ENCODE measurements around the gene FAM107B. TPM values are rescaled to one million over a fixed set of nuclear protein-coding genes. Genes with fewer than 3 reads are reported as not detected.

The FAM107B gene
- total RNA-seq, 2 experiments from 2014 or later = 114 to 121 TPM

DNA sequence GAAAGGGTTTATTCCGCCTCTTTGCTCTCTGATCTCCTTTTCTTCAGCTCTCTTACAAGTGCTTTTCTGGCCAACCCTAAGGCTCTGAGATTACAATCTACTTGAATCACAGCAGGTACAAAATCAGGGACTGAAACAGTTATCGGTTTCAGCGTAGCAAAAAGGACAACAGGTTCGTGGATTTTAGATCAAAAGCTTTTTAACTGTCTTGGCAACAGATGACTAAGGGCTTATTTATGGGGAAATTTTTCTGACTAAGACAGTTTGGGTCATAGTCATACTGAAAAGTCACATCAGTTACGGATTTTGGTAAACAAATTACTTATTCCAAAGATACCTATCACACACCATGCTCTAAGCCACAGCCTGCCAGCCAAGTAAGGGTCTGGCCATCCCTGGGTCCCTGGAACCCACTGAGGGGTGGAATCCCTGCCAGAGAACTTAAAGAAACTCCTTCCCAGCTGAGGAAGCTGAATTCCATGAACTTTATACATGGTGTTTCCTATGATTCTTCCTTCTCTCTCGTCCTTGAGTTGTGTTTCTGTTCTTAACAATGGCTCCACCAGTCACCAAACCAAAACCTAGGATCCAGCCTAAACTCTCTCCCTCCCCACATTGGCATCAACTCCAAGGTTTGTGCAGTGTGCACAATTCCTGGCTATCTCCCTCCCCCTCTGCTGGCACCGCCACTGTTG, 169.3 kb downstream of the FAM107B start:
- peak overlapping the region; percentile 84 for H3K4me3 Mint-ChIP-seq
- H3K27ac Mint-ChIP-seq = peak overlapping the region; percentile 93
- DNase-seq = peak; percentile 56
- peaks cover 1% of the 10 kb centered on the region for H3K9me3 Mint-ChIP-seq
- intact Hi-C loops (cut with micrococcal nuclease) = no loop called here
- peaks cover 24% of the 10 kb centered on the region for H3K36me3 Mint-ChIP-seq (ENCODE audit: low read depth)
- H3K4me1 Mint-ChIP-seq (ENCODE audit: low read depth) = peaks cover 56% of the 10 kb centered on the region
- peak; percentile 61 for ATAC-seq
- POLR2A ChIA-PET = interaction anchor here (0.6 to 3.4 kb wide), 23 partner anchors 8 to 420 kb away, joined by 3 to 17 read pairs (median 4); partner anchors contain the start of gene SUV39H2
- CTCF ChIA-PET = interaction anchor here (0.8 to 1.4 kb wide), 4 partner anchors 42 to 218 kb away, joined by 3 to 4 read pairs (median 3); no protein-coding TSS in a partner anchor
- TF ChIP-seq, protein P1, sequence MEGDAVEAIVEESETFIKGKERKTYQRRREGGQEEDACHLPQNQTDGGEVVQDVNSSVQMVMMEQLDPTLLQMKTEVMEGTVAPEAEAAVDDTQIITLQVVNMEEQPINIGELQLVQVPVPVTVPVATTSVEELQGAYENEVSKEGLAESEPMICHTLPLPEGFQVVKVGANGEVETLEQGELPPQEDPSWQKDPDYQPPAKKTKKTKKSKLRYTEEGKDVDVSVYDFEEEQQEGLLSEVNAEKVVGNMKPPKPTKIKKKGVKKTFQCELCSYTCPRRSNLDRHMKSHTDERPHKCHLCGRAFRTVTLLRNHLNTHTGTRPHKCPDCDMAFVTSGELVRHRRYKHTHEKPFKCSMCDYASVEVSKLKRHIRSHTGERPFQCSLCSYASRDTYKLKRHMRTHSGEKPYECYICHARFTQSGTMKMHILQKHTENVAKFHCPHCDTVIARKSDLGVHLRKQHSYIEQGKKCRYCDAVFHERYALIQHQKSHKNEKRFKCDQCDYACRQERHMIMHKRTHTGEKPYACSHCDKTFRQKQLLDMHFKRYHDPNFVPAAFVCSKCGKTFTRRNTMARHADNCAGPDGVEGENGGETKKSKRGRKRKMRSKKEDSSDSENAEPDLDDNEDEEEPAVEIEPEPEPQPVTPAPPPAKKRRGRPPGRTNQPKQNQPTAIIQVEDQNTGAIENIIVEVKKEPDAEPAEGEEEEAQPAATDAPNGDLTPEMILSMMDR (IDR thresholded peaks at IDR 0.05) = no peak
- H3K27me3 Mint-ChIP-seq = no peaks in the 10 kb centered on the region

DNA sequence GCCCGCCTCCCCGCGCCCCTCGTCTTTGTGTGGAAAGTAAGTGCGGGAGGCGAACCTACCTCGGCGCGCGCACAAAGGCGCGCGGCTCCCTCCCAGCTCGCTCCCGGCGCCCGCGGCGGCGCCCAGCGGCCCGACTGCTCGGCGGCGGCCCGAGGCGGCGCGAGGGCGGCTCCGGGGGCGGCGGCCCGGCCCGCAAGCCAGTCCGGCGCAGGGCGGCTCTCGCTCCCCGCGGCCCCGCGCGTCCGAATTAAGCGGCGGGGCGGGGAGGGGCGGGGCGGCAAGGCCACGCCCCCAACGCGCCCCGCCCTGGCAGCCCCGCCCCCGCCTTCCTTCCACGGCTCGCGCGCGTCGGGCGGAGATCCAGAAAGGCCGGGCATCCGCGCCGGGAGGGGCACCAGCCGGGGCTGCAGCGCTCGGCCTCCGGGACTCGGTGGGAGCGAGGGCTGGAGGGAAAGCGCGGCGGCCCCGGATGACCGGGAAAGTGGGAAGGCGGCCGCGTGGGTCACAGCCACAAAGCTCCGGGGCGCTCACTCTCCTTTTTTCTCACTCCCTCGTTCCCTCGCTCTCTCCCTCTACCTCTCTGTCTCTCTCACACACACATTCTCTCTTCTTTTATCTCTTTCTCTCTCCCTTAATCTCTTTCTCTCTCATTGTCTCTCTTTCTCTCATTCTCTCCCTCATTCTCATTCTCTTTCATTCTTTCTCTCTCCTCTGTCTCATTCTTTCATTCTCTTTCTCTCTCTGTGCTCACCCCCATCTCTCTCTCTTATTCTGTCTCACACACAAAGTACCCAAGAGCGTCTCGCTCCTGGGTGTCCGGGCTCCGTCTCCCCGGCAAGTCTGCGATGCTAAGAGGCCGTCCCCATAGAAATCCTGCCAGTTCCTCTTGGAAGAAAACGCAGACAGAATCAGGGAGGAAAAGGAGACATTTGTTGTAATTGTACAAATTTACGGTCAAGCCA, 170.2 kb downstream of the FAM107B start:
- peaks cover 1% of the 10 kb centered on the region for H3K9me3 Mint-ChIP-seq
- intact Hi-C loops (cut with micrococcal nuclease) = loop anchor here (5.0 kb wide), 1 partner anchor 42 kb away; no protein-coding TSS in a partner anchor
- H3K4me1 Mint-ChIP-seq (ENCODE audit: low read depth) = peaks cover 65% of the 10 kb centered on the region
- no peaks in the 10 kb centered on the region for H3K27me3 Mint-ChIP-seq
- DNase-seq (peak; percentile 73), ATAC-seq (peak; percentile 57)
- H3K36me3 Mint-ChIP-seq (ENCODE audit: low read depth) = peaks cover 33% of the 10 kb centered on the region
- H3K4me3 Mint-ChIP-seq = peak overlapping the region; percentile 84
- ChIA-PET POLR2A (interaction anchor here (0.8 to 3.4 kb wide), 20 partner anchors 7 to 274 kb away, joined by 3 to 17 read pairs (median 4); partner anchors contain the start of gene SUV39H2), CTCF (interaction anchor here (0.9 to 1.0 kb wide), 2 partner anchors 17 to 61 kb away, joined by 3 read pairs; no protein-coding TSS in a partner anchor)
- TF ChIP-seq, protein P1 (IDR thresholded peaks at IDR 0.05) = no peak
- H3K27ac Mint-ChIP-seq = peak overlapping the region; percentile 93

DNA sequence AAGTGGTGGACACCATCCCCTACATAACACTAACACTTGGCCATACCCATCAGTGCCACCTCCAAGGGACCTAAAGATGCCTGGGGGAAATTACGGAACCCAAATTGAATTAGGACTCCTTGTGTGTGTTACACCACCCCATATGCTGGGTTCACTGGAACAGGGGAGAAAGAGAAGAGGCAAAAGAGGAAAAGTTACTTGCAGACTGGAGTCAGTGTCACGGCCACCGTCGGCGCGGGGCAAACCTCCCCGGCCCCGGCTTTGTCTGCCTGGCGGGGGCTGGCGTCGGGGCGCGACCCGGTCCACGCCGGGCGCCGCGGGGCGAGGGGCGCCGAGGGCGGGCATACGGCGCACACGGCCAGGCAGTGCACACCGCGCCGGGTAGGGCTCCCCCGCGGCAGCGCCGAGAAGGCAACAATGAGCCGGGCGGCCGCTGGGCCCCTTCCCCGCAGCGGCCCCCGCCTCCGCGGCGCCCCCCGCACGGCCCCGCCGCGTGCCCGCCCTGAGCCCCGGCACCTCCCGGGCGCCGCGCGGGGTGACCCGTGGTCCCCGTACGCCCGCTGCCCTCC, 171.1 kb downstream of the FAM107B start:
- peak overlapping the region; percentile 99 for H3K27ac Mint-ChIP-seq
- peaks cover 73% of the 10 kb centered on the region for H3K4me1 Mint-ChIP-seq (ENCODE audit: low read depth)
- peaks cover 41% of the 10 kb centered on the region for H3K36me3 Mint-ChIP-seq (ENCODE audit: low read depth)
- intact Hi-C loops (cut with micrococcal nuclease) = loop anchor here (2.0 to 5.0 kb wide), 2 partner anchors 17 to 41 kb away; no protein-coding TSS in a partner anchor
- peak overlapping the region; percentile 100 for H3K4me3 Mint-ChIP-seq
- no peaks in the 10 kb centered on the region for H3K27me3 Mint-ChIP-seq
- ATAC-seq = peak; percentile 4
- ChIA-PET POLR2A (interaction anchor here (2.1 to 3.4 kb wide), 2 partner anchors 15 to 49 kb away, joined by 10 to 17 read pairs; no protein-coding TSS in a partner anchor), CTCF (no interaction called here)
- peaks cover 1% of the 10 kb centered on the region for H3K9me3 Mint-ChIP-seq
- TF ChIP-seq, protein P1 (IDR thresholded peaks at IDR 0.05) = no peak
- no peak for DNase-seq

DNA sequence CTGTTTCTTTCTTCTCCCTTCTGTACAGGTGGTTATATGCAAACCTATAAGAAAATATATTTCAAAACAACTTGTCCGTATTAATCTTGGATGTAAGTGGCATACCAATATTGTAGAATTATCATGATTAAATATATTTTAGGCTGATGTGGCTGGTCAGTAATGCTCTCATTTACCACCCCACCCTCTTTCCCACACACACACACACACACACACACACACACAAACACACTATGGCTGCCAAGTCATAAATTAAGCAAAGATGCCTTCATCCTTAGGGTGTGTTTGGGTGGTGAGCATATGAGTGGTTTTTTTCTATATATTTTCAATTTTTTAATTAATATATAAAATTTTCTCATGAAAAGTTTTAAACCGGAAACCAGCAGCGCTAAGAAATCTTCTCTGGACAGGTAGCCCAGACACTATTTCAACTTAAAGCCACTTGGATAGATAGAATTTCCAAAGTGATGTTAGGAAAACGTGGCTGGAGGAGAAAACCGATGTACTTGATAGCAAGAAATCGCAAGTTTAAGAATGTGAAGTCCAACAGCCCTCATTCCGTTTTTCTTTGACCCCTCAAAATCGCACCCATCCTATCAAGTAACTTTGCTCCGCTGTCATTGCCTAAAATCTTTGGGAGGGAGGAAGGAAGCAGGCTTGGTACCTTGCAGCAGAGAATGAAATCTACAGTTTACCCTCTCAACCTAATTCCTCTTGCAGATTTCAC, 171.7 kb downstream of the FAM107B start:
- H3K4me1 Mint-ChIP-seq (ENCODE audit: low read depth) = peaks cover 76% of the 10 kb centered on the region
- H3K27ac Mint-ChIP-seq = peak overlapping the region; percentile 99
- H3K27me3 Mint-ChIP-seq = no peaks in the 10 kb centered on the region
- DNase-seq = no peak
- intact Hi-C loops (cut with micrococcal nuclease) = loop anchor here (2.0 to 5.0 kb wide), 2 partner anchors 16 to 41 kb away; no protein-coding TSS in a partner anchor
- ChIA-PET POLR2A (interaction anchor here (0.7 to 3.7 kb wide), 3 partner anchors 14 to 152 kb away, joined by 3 to 19 read pairs (median 15); no protein-coding TSS in a partner anchor), CTCF (no interaction called here)
- TF ChIP-seq, protein P1 (IDR thresholded peaks at IDR 0.05) = no peak
- H3K4me3 Mint-ChIP-seq = peak overlapping the region; percentile 100
- peaks cover 1% of the 10 kb centered on the region for H3K9me3 Mint-ChIP-seq
- peaks cover 48% of the 10 kb centered on the region for H3K36me3 Mint-ChIP-seq (ENCODE audit: low read depth)
- no peak for ATAC-seq

Measured in activated CD8-positive, alpha-beta T cell treated with anti-CD3 and anti-CD28 coated beads for 36 hours (primary cell).